ENCODE data around the gene CEND1. TPM values are rescaled to one million over a fixed set of nuclear protein-coding genes. Genes with fewer than 3 reads are reported as not detected.
A peak's percentile ranks its signal among the peaks of the same experiment; 100 is the strongest.

CEND1 gene
- polyA plus RNA-seq, 1 donor: 0.67 TPM

- DNase-seq: no peak
These were observed 37.4 kb upstream of the CEND1 start for GRCh38 chr11:827146-827896.

GRCh38 chr11:826836-827145 lies 36.9 kb upstream of the CEND1 start:
- no peak for DNase-seq

- DNase-seq: no peak
These were observed 36.3 kb upstream of the CEND1 start for GRCh38 chr11:826227-826621.

- DNase-seq: no peak
These were observed 35.7 kb upstream of the CEND1 start for GRCh38 chr11:825366-826226.

- DNase-seq: no peak
These were observed 35.1 kb upstream of the CEND1 start for GRCh38 chr11:824942-825341.

GRCh38 chr11:824292-824880 lies 34.5 kb upstream of the CEND1 start:
- DNase-seq: no peak

GRCh38 chr11:823441-824291 lies 33.8 kb upstream of the CEND1 start:
- DNase-seq: no peak

- DNase-seq: no peak
These were observed 31.9 kb upstream of the CEND1 start for GRCh38 chr11:821512-822371.

- no peak for DNase-seq
These were observed 31.0 kb upstream of the CEND1 start for GRCh38 chr11:820655-821511.

GRCh38 chr11:819943-820649 lies 30.2 kb upstream of the CEND1 start:
- DNase-seq: no peak

- peak; percentile 89 for DNase-seq
These were observed 29.4 kb upstream of the CEND1 start for GRCh38 chr11:819129-819931.

GRCh38 chr11:818396-819128 lies 28.7 kb upstream of the CEND1 start, which contains the start of gene PNPLA2:
Gene PNPLA2 (plus strand): TSS chr11:818914. CDS start chr11:819719, 805 bp downstream.
- DNase-seq: no peak

GRCh38 chr11:816433-816779 lies 26.5 kb upstream of the CEND1 start:
- no peak for DNase-seq

- DNase-seq: no peak
These were observed 26.0 kb upstream of the CEND1 start for GRCh38 chr11:815675-816432.

- DNase-seq: no peak
These were observed 23.7 kb upstream of the CEND1 start for GRCh38 chr11:813456-814096.

GRCh38 chr11:813072-813455 lies 23.2 kb upstream of the CEND1 start:
- no peak for DNase-seq

GRCh38 chr11:812390-812789 lies 22.5 kb upstream of the CEND1 start:
- no peak for DNase-seq

Measured in hindlimb muscle (tissue), 1 donor.